ENCODE measurements around the gene OR52W1.

OR52W1 gene, protein sequence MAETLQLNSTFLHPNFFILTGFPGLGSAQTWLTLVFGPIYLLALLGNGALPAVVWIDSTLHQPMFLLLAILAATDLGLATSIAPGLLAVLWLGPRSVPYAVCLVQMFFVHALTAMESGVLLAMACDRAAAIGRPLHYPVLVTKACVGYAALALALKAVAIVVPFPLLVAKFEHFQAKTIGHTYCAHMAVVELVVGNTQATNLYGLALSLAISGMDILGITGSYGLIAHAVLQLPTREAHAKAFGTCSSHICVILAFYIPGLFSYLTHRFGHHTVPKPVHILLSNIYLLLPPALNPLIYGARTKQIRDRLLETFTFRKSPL

DNA sequence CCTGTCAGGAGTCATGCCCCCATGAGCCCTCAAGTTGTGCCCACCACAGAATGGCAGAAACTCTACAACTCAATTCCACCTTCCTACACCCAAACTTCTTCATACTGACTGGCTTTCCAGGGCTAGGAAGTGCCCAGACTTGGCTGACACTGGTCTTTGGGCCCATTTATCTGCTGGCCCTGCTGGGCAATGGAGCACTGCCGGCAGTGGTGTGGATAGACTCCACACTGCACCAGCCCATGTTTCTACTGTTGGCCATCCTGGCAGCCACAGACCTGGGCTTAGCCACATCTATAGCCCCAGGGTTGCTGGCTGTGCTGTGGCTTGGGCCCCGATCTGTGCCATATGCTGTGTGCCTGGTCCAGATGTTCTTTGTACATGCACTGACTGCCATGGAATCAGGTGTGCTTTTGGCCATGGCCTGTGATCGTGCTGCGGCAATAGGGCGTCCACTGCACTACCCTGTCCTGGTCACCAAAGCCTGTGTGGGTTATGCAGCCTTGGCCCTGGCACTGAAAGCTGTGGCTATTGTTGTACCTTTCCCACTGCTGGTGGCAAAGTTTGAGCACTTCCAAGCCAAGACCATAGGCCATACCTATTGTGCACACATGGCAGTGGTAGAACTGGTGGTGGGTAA lies at the start of gene OR52W1:
Gene OR52W1 (plus strand): TSS at position 51 of the 637 bp plus-strand sequence. CDS start 0 bp downstream, at position 51.
- TF ChIP-seq EZH2phosphoT487 (IDR thresholded peaks at IDR 0.05; ENCODE audit: borderline replicate concordance, low read length): no peak
- TF ChIP-seq, protein P1, sequence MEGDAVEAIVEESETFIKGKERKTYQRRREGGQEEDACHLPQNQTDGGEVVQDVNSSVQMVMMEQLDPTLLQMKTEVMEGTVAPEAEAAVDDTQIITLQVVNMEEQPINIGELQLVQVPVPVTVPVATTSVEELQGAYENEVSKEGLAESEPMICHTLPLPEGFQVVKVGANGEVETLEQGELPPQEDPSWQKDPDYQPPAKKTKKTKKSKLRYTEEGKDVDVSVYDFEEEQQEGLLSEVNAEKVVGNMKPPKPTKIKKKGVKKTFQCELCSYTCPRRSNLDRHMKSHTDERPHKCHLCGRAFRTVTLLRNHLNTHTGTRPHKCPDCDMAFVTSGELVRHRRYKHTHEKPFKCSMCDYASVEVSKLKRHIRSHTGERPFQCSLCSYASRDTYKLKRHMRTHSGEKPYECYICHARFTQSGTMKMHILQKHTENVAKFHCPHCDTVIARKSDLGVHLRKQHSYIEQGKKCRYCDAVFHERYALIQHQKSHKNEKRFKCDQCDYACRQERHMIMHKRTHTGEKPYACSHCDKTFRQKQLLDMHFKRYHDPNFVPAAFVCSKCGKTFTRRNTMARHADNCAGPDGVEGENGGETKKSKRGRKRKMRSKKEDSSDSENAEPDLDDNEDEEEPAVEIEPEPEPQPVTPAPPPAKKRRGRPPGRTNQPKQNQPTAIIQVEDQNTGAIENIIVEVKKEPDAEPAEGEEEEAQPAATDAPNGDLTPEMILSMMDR (IDR thresholded peaks at IDR 0.05; ENCODE audit: low read depth, low read length, poor library complexity, severe bottlenecking): no peak

DNA sequence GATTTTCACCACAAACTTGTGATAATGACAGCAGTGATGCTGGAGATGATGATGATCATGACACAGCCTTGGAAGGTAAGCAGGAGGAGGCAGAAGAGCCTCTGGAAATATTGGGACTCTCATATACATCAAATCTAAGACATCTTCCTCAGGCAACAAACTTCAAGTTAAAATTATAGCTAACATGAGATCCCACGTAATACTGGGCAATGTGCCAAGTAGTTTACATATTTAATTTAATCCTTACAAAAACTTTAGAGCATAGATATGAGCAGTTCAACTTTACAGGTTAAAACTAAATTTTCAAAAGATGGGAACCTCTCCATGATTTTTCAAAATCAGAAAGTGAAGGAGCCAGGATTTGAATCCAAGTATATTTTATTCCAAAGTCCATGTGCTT lies 47.9 kb upstream of the OR52W1 start:
- no peaks in the 10 kb centered on the region for H4K20me1 ChIP-seq (ENCODE audit: control insufficient read depth, insufficient read depth, low read depth, low read length)
- no peaks in the 10 kb centered on the region for H3K4me1 ChIP-seq (ENCODE audit: control insufficient read depth, low read length)
- H3F3A ChIP-seq (ENCODE audit: control insufficient read depth, insufficient read depth): no peaks in the 10 kb centered on the region
- no peaks in the 10 kb centered on the region for H3K9me2 ChIP-seq (replicated peaks; ENCODE audit: control insufficient read depth, low read length)
- H3K4me2 ChIP-seq (ENCODE audit: low read length): no peak overlapping the region
- no peaks in the 10 kb centered on the region for H3K9me3 ChIP-seq (ENCODE audit: control insufficient read depth, insufficient read depth, low read length)
- no peaks in the 10 kb centered on the region for H3K27me3 ChIP-seq (ENCODE audit: control insufficient read depth, low read length)
- H3K4me3 ChIP-seq (ENCODE audit: low read length): no peak overlapping the region
- H3K79me2 ChIP-seq (ENCODE audit: control insufficient read depth, low read length): no peaks in the 10 kb centered on the region
- H3K27ac ChIP-seq (ENCODE audit: low read depth, low read length): no peak overlapping the region
- no peak for TF ChIP-seq EZH2phosphoT487 (IDR thresholded peaks at IDR 0.05; ENCODE audit: borderline replicate concordance, low read length)
- TF ChIP-seq, protein P1 (IDR thresholded peaks at IDR 0.05; ENCODE audit: low read depth, low read length, poor library complexity, severe bottlenecking): no peak
- no peaks in the 10 kb centered on the region for H3K36me3 ChIP-seq (ENCODE audit: control insufficient read depth, low read length)

More for the DNA sequence above, at the start of gene OR52W1:
- no peaks in the 10 kb centered on the region for H4K20me1 ChIP-seq (ENCODE audit: control insufficient read depth, insufficient read depth, low read depth, low read length)
- no peaks in the 10 kb centered on the region for H3K4me1 ChIP-seq (ENCODE audit: control insufficient read depth, low read length)
- H3K9me2 ChIP-seq (replicated peaks; ENCODE audit: control insufficient read depth, low read length): no peaks in the 10 kb centered on the region
- no peak within 1 kb of the TSS for H3K4me3 ChIP-seq (ENCODE audit: low read length)
- H3K9me3 ChIP-seq (ENCODE audit: control insufficient read depth, insufficient read depth, low read length): no peaks in the 10 kb centered on the region
- no peaks in the 10 kb centered on the region for H3K79me2 ChIP-seq (ENCODE audit: control insufficient read depth, low read length)
- H3K4me2 ChIP-seq (ENCODE audit: low read length): no peak within 1 kb of the TSS
- H3K27ac ChIP-seq (ENCODE audit: low read depth, low read length): no peak within 1 kb of the TSS
- H3K36me3 ChIP-seq (ENCODE audit: control insufficient read depth, low read length): no peaks in the 10 kb centered on the region
- H3F3A ChIP-seq (ENCODE audit: control insufficient read depth, insufficient read depth): no peaks in the 10 kb centered on the region
- H3K27me3 ChIP-seq (ENCODE audit: control insufficient read depth, low read length): peaks cover 12% of the 10 kb centered on the region

DNA sequence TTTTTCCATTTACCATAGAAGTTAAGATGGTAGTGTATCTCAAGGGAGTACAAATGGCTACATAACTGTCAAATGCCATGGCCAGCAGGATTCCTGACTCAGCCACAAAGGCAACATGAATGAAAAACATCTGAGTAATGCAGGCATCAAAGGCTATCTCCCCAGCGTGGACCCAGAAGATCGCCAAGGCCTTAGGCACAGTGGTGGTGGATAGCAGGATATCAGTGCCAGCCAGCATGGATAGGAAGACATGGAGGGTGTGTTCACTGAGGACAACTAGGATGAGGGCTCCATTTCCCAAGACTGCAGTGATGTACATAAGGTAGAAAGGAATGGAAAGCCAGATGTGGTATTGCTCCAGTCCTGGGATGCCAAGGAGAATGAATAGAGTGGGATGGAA lies 46.9 kb upstream of the OR52W1 start:
- no peaks in the 10 kb centered on the region for H3F3A ChIP-seq (ENCODE audit: control insufficient read depth, insufficient read depth)
- H3K27me3 ChIP-seq (ENCODE audit: control insufficient read depth, low read length): no peaks in the 10 kb centered on the region
- no peaks in the 10 kb centered on the region for H3K9me2 ChIP-seq (replicated peaks; ENCODE audit: control insufficient read depth, low read length)
- no peak overlapping the region for H3K4me3 ChIP-seq (ENCODE audit: low read length)
- no peaks in the 10 kb centered on the region for H3K4me1 ChIP-seq (ENCODE audit: control insufficient read depth, low read length)
- H4K20me1 ChIP-seq (ENCODE audit: control insufficient read depth, insufficient read depth, low read depth, low read length): no peaks in the 10 kb centered on the region
- no peaks in the 10 kb centered on the region for H3K79me2 ChIP-seq (ENCODE audit: control insufficient read depth, low read length)
- H3K27ac ChIP-seq (ENCODE audit: low read depth, low read length): no peak overlapping the region
- TF ChIP-seq, protein P1 (IDR thresholded peaks at IDR 0.05; ENCODE audit: low read depth, low read length, poor library complexity, severe bottlenecking): no peak
- no peak for TF ChIP-seq EZH2phosphoT487 (IDR thresholded peaks at IDR 0.05; ENCODE audit: borderline replicate concordance, low read length)
- H3K36me3 ChIP-seq (ENCODE audit: control insufficient read depth, low read length): no peaks in the 10 kb centered on the region
- no peak overlapping the region for H3K4me2 ChIP-seq (ENCODE audit: low read length)
- no peaks in the 10 kb centered on the region for H3K9me3 ChIP-seq (ENCODE audit: control insufficient read depth, insufficient read depth, low read length)
